Measurements from ENCODE around the gene MACROD2.
"Not testable (repeated sequence)": the region's sequence is repeated elsewhere in the genome, so short reads cannot be mapped to it uniquely, and the experiment has no call there.

MACROD2 gene

DNA sequence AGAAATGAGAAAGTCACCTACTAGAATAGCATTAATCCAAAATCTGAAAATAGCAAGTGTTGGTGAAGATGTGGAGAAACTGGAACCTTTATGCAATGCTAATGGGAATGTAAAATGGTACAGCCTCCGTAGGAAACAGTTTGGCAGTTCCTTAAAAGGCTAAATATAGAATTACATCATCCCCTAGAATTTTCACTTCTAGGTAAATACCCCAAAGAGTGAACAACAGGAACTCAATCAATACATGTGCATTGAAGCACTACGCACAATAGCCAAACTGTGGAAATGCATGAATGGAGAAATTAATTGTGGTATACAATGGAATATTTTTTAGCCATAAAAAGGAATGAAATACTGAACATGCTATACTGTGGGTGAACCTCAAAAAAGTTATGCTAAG is 1324.1 kb downstream of the MACROD2 start:
- no peak for DNase-seq

DNA sequence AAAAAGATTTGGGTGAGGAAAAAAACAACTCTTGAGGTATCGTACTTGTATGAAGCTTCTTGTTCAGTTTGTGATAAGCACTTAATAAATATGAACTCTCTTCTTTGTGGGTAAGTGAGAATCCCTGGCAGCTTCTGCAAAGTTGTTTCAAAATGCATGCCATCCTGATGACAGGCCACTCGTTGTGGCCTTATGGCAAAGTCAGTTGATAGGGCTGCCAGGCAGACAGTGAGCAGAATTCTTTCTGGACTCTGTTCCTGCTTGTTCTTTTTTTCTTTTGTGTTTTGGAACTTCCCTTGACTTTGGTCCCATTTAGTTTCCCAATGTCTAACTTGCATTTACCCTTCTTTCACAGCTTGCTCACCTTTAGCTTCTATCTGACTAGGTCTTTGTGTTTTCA is 1325.6 kb downstream of the MACROD2 start:
- no peak for DNase-seq

DNA sequence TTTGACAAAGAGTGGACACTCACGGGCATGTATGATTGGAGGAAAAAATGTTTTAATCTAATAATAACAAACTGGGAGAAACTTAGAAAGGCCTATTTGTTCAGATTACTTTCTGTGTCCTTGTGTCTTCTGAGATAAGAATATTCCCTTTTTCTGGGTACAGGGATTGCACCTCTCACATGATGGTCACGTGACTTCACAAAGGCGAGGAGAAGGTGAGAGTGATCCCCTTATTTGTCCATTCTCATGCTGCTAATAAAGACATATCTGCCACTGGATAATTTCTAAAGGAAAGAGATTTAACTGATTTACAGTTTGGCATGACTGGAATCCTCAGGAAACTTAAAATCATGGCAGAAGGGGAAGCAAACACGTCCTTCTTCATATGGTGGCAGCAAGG is 1331.8 kb downstream of the MACROD2 start:
- DNase-seq: no peak

GRCh38 chr20:15328084-15328483 is 1332.8 kb downstream of the MACROD2 start:
- no peak for DNase-seq

DNA sequence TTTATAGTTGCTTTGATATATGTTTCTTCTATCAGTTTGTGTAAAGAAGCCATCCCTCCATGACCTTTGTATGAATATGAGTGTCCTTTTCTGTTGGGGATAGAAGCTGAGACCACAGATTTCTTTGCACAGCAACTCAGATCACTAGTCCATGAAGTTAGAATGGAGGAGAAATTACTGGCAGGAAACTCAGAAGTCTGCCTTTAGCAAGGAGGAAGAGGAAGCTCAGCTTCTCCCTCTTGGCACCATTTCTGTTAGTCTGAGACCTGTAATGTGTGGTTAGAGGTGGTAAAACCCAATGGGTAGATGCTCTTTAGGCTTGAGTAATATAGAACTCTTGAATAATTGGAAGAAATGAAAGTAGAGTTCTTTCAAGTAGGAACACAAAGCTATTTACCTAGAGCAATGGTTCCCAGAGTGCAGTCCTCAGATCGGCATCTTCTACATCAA is 1337.4 kb downstream of the MACROD2 start:
- DNase-seq: no peak

DNA sequence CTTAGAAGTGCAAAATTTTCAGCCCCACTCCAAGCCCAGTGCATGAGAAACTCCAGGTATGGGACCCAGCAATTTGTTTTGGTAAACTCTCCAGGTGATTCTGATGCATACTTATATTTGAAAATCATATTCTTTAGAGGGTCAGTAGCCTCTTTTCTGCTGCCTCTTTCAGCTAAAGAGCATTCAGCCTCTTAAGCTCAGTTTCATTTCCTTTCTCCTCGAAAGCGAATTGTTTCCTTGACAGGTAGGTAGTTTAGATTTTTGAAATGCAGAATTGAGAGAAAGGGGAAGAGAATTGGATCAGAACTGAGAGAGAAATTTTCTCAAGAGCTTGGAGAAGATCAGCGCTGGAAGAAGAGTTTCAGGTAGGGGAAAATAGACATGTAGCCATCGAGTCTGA is 1337.9 kb downstream of the MACROD2 start:
- DNase-seq: no peak

- no peak for DNase-seq
These were observed 1340.7 kb downstream of the MACROD2 start for GRCh38 chr20:15336011-15336410.

GRCh38 chr20:15336536-15336935 is 1341.2 kb downstream of the MACROD2 start:
- DNase-seq: no peak

DNA sequence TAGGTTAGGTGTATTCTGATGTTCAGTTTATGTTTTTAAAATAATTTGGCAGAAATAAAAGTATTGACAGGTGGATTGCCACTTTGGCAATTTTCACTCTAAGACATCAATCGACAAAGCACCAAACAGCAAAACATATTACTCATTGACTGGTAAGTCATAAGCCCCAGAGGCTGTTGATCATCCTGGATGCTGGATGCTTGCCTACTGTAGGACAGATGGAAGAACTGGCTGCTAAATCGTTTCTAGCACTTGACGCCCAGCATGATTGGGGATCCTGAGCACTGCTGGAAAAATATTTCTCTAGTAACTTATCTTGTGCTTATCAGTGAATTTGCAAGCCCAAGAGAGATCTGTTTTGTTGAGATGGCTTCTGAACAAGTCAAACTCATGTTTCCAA is 1343.9 kb downstream of the MACROD2 start:
- peak in 27 of 58 donors; percentile 1 to 63 (median 7) for DNase-seq

DNA sequence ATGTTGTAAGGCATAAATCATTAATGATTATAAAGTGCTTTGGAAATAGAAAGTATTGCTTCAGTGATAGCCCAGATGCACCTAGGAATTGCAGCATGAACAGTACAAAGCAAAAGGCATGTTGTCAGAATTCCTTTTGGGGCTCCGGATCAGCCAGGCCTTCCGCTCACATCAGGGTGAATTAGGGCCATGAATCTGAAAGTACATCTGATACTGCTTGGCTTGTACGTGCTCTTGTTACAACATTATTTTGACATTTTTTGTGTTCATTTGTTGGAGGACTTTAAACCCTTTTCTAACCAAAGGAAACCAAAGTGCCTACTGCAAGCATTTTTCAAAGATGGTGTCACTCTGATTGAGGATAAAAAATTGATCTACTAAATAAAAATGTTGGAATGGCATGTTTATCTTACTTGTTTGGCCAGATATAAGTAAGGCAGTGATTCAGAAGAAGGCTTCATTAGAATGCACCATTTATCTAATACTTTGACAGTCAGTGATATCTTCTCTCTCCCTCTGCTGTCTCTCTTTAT is 1347.7 kb downstream of the MACROD2 start:
- DNase-seq: no peak

- DNase-seq: no peak
These were observed 1350.0 kb downstream of the MACROD2 start for GRCh38 chr20:15345287-15345686.

DNA sequence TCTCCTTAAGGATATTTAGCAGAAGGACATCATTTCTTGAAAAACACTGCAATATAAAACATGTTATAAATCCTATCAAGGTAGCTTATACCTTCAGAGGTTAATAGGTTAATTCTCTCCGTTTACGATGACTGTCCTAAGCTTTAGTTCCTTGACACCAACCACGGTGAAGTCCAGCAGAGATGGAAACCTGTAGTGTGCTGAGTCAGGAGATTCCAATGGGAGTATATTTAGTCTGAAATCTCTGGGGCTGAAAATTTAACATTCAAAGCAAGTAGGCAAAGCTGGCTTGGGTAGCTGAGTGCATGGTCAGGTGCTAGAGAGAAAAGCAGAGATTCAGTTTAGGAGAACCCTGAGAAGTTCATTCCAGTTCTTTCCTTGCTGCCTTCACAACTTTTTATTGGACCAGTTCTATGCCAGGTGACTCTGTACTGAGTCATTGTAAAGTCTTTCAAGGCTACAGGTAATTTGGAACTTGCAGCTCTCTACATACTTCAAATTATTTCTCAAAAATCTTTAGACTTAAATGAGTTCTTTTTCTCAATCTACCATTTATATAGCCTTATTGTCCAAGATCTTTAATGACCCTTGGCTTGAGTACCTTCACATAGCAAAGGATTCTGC is 1351.5 kb downstream of the MACROD2 start:
- DNase-seq: no peak

GRCh38 chr20:15359056-15359455 is 1363.7 kb downstream of the MACROD2 start:
- DNase-seq: no peak

- DNase-seq: no peak
These were observed 1367.5 kb downstream of the MACROD2 start for GRCh38 chr20:15362849-15363248.

GRCh38 chr20:15364781-15365180 is 1369.5 kb downstream of the MACROD2 start:
- no peak for DNase-seq

DNA sequence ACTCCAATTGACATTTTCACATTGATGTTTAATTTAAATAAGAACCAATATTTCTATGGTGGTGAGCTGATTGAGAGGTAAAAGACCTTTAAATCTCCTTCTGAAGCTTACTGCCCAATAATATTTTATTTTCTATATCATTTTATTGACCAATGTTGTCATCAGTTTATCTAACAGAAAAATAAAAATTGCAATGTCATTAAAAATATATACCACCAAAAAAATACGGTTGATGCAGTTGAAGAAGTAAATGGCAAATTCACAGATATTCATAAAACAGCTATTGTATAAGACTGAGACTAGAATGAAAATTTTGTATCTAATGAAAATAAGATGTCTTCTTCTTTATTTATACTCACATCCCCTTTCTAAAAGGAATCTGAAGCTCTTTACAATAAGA is 1375.1 kb downstream of the MACROD2 start:
- DNase-seq: no peak

DNA sequence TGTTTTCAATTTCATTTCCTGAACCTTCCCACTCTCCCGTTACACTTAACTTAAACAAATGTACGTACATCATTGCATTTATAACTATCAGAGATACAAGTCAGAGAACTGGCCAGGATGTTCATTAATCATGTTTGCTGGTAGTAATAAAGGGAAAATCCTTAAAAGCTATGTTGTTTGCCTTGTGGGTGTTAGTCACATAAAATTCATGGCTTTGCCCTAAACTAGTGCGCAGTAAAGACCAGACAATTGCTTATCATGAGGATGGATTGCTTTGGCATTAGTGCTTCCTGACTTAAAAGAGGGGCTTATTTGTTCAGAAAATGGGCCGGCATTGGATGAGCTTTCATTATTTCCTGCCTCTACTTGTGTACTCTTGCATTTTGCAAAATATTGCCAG is 1379.4 kb downstream of the MACROD2 start:
- DNase-seq: no peak

- no peak for DNase-seq
These were observed 1380.5 kb downstream of the MACROD2 start for GRCh38 chr20:15375836-15376235.

- DNase-seq: not testable (repeated sequence)
These were observed 1382.3 kb downstream of the MACROD2 start for GRCh38 chr20:15377603-15378002.

DNA sequence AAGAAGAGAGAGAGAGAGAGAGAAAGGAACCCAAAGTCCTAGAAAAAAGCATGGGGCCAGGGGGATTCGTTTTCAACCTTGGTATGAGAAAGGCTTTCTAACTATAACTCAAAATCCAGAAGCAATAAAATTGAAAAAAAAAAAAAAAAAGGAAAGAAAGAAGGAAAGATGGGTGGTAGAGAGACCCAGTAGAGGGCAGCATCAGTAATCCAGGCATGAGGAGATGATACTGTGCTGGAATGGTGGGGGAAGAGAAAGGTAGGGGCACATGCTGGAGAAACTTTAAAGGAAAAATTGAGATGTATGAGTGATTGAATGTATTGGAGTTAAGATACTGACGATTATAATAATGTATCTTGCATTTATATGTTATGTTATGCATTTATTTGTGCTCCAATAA is 1382.8 kb downstream of the MACROD2 start:
- no peak for DNase-seq

DNA sequence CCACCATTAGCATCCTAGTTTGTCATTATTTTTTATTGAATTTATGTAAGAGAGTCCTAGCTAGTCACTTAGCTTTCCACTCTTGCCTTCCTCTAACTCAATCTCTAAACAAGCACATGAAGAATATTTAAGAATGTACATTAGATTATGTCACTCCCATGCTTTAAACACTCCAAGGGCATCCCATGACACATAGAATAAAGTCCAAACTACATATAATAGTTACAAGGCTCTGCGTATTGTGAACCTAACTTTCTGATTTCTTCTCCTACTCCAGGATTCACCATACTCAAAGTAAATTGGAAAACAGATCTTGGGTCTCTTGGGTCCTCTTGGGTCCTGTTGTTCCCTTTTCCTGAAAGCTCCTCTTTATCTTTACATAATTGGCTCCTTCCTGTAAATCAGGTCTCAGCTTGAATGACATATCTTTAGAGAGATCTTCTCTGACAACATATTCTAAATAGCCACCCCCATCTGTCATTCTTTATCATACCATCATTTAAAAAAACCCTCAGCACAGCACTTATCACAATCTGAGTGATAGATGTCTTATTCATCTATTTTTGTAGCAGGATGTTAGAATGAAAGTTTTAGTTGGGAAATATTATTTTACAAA is 1384.5 kb downstream of the MACROD2 start:
- DNase-seq: no peak

DNA sequence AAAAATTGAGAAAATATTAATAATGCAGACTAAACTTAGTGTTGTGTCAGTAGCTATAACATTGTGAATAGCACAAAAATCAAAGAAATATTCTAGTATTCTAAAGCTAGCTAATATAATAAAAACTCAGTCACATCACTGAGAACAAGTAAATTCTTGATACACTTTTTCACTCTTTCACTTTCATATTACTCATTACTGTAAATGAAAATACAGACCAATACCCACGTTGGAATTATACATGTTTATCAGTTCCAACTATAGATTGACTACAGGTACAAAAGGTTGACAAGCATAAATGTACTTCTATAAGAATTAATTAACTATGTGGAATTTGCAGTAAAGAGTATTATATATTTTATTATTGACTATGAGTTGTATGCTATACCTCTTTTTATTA is 1385.5 kb downstream of the MACROD2 start:
- DNase-seq: no peak

DNA sequence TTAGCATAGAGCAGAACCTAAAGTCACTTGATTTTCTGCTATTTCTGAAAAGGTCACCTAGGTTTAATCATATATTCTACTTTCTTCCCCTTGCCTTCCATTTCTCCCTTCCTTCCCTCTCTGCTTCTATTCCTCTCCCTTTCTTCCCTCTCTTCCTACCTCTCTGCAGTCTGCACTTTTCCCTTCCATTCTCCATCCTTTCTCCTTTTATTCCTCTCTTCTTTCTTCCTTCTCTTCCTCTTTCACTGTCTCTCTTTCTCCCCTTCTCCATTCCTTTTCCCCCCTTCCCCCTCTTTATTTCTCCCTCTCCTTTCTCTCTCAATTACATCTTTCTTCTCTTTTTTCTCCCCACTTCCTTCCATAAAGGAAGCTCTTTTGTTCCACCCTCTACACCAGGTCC is 1391.9 kb downstream of the MACROD2 start:
- no peak for DNase-seq

Measured in anterior cingulate cortex (tissue), 58 donors.